KOPT-K1 (cell line): ENCODE results near the gene MAPKAP1.

Source experiments
- H3K27ac ChIP-seq: fragments of 200-600 bp; sonication (generic); 2 replicates; pipeline ENCODE4 v1.5.1; 2016; ENCODE audit warnings: antibody characterized with exemption, mild to moderate bottlenecking, low read depth, low read length; ENCODE audit not compliant: poor library complexity, severe bottlenecking
- H3K36me3 ChIP-seq: fragments of 200-600 bp; sonication (generic); 2 replicates; pipeline ENCODE4 v1.5.1; 2017; ENCODE audit warnings: antibody characterized with exemption, mild to moderate bottlenecking, low read length, moderate library complexity; ENCODE audit not compliant: insufficient read depth
- H3K9me3 ChIP-seq: fragments of 200-600 bp; sonication (generic); 2 replicates; pipeline ENCODE4 v1.5.1; 2017; ENCODE audit warnings: antibody characterized with exemption, low read length, mild to moderate bottlenecking; ENCODE audit not compliant: insufficient read depth, poor library complexity, severe bottlenecking

The MAPKAP1 gene

DNA sequence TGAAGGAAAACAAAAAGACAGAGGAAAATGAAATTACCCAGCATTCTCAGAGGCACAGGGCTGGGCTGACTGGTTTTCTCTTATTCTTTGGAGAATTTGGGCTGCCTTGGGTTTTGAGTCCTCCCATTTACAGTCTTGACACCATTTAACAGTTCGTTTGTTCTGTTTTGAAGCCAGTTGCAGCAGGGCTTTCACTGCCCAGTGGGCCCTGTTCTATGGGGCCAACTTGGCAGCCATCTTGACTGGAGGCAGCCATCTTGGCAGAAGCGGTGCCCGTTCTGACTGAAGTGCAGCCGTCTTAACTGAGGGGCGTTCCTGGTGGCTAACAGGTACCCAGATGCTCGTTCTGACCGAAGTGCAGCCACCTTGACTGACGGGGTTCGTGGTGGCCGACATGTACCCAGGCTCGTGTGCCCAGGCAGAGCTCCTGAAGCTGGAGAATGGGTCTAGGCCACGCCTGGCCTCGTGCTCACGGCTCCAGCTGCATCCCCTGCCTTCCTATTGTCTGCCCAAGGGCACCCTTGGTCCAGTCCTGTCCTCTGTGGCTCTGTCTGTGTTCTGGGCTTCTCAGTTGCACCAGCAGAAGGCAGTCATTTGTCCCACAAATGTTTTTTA, 281.0 kb downstream of the MAPKAP1 start:
- Histone ChIP-seq H3K36me3 (no peaks in the 10 kb centered on the region), H3K27ac (no peak overlapping the region), H3K9me3 (no peaks in the 10 kb centered on the region)

DNA sequence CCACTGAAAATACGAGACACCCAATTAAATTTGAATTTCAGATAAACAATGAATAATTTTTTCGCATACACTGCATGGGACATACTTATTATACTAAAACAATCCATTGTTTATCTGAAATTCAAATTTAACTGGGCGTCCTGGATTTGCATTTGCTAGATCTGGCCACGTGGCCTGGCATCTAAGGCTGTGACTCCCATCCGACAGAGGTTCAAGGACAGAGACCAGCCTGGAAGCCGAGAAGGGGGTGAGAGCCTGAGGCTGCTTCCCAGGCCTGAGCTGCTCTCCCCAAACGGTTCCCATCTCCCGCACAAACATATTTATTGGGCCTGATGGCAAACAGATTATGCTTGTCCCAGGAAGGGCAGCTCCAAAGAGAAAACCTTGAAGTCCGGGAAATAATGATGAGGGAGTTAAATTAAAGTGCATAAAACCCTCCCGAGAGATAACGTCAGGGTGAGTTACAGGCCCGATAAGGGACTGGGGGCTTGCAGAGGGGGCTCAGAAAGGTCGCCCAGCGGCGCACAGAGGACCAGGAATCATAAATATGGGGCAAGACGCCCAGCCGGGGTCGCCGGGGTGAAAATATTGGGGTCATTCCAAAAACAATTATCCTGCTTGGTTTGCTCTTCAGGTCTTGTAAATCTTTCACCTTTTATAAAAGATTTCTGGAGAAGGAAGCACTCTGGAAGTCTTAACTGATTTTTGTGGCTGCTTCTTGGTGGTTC, 281.7 kb downstream of the MAPKAP1 start:
- no peaks in the 10 kb centered on the region for H3K9me3 ChIP-seq
- no peaks in the 10 kb centered on the region for H3K36me3 ChIP-seq
- H3K27ac ChIP-seq, result no peak overlapping the region

DNA sequence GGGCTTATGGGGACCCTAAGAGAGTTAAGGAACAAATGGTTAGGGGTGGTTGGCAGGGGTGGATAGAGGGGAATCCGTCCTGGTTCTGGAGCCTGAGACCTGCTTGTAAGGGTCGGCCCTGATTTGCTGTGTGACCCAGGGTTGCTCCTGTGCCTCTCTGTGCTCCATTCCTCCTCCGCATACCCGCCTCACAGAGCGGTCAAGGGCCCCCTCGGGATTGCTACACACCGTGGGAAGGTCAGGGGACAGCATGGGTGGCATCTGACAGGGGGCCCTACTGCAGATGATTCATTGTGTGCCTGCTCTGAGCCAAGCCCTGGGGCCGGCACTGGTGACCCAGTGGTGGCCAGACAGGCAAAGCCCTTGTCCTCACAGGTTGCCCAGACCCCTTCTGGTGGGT, 283.0 kb downstream of the MAPKAP1 start:
- Histone ChIP-seq H3K9me3 (no peaks in the 10 kb centered on the region), H3K36me3 (no peaks in the 10 kb centered on the region), H3K27ac (no peak overlapping the region)

DNA sequence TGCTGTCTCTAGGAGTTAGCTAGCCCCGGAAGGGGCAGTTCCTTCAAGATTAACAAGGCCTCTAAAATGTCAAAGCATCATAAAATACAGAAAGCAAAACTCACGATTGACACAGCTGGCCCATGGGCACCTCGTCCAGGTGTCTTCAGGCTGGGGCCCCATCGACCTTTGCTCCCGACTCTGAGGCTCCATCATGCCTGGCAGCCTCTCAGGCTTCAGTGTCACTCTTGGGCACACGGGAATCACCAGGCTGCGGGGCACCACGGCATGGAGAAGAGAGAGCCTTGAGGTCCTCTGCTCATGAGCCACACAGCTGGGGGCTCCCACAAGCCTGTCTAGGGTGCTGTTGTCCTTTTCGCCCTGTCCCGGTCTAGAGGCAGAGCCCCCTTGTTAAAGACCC, 284.2 kb downstream of the MAPKAP1 start:
- H3K27ac ChIP-seq, result no peak overlapping the region
- H3K36me3 ChIP-seq, result no peaks in the 10 kb centered on the region
- H3K9me3 ChIP-seq, result no peaks in the 10 kb centered on the region

DNA sequence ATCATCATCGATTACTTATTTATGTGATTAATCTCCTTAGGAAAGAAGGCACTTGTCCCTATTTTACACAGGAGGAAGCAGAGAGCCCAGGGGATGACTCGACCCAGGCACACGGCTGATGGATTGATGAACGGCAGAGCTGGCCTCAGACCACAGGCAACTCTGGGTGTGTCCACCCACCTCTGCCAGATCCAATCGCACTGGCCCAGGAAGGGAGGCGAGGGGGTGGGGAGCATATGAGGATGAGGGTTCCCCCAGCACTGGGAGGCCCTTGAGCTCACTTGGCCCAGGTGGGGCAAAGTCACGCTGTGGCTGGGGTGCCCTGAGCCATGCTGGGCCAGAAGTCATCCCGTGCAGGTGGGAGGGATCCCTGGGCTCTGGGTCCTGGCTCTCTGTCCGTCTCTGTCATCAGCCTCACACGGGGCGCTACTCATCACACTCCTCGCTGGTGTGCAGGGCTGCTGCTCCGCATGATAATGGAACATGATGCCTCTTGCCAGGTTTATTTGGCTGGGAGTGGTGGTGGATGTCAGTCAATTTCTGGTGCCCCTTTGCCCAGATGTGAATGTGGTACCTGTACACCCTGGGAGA, 285.3 kb downstream of the MAPKAP1 start:
- no peak overlapping the region for H3K27ac ChIP-seq
- H3K9me3 ChIP-seq, result no peaks in the 10 kb centered on the region
- no peaks in the 10 kb centered on the region for H3K36me3 ChIP-seq

DNA sequence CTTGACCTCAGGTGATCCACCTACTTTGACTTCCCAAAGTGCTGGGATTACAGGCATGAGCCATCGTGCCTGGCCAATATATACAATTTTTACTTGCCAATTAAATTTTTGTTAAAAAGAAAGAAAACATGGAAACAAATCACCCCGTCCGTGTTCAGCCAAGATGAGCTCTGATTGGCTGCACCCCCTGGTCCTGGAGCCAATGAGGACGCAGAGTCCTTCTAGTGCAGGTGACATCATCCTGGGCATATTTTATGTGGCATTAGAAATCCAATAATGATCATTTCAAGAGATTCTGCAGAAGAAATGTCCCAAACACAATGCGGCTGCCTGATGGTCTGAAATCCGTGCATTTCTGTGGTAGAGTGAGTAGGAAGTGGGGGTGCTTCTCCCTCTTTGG, 285.8 kb downstream of the MAPKAP1 start:
- H3K9me3 ChIP-seq, result no peaks in the 10 kb centered on the region
- no peak overlapping the region for H3K27ac ChIP-seq
- H3K36me3 ChIP-seq, result no peaks in the 10 kb centered on the region

DNA sequence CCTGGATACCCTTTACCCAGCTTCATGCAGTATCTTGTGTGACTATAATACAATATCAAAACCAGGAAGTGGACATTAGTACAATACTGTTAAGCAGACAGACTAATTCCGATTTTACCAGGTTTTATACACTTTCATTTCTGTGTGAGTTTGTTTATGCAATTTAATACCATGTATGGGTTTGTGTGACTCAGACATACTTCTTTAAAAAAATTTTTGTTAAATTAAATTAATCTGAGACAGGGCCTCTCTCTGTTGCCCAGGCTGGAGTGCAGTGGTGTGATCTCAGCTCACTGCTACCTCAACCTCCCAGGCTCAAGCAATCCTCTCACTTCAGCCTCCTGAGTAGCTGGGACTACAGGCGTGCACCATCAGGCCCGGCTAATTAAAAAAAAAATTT, 288.6 kb downstream of the MAPKAP1 start:
- no peaks in the 10 kb centered on the region for H3K36me3 ChIP-seq
- H3K27ac ChIP-seq, result no peak overlapping the region
- H3K9me3 ChIP-seq, result no peaks in the 10 kb centered on the region

DNA sequence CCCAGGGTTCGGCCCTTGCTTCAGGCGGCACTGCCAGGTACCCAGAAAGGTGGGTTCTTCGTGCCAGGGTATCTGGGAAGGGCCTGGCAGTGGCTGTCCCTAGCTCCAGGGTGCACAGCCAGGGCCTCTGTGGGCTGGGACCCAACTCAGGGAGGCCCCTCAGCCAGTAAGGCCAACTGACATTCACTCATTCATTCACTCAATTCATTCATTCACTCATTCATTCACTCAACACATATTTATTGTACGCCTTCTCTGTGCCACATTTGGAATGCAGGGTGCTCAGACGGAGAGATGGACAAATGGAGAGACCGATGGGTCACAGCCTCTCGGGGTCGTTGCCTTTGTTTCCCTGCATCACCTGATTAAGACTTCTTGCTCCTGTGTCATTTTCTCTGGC, 290.5 kb downstream of the MAPKAP1 start:
- Histone ChIP-seq H3K9me3 (no peaks in the 10 kb centered on the region), H3K27ac (no peak overlapping the region), H3K36me3 (no peaks in the 10 kb centered on the region)

DNA sequence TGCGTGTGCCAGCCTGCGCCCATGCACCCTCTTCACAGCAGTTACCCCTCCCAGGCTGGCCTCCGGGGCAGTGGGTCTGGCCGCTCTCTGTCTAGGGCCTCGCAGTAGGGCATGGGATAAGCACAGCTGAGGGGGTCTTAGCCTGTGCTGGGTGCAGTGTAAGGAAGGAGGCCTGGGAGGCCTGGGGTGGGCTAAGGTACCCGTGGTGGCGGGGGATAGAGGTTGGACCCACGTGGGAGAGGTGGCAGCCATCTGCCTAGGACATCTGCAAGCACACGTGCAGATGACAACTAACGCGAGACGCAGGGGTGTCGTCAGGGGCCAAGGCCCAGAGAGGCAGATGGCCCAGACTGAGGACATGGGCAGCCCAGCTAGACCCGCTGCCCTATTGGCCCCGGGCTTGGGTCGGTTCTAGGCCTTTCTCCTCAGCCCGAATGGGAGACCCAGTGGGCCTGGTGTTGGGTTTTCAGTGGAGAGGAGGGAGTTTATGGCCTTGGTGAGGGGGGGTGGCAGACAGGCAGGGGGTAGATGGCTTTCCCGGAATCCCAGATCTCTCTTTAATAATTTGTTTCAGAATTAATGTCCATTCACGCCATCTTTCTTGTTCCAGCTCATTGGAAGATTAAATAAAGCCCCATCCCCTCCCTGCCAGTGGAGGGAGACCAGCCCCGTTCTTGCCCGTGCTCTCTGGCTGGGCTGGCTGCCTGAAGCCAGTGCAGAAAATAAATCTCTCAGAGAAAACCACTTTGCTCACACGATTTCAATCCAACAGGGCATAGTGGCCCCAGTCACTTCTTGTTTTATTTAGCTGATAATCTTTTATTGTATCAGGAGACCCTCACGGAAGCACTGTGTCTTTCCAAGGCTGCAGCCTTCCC, 291.2 kb downstream of the MAPKAP1 start:
- H3K9me3 ChIP-seq, result no peaks in the 10 kb centered on the region
- no peaks in the 10 kb centered on the region for H3K36me3 ChIP-seq
- H3K27ac ChIP-seq, result no peak overlapping the region

DNA sequence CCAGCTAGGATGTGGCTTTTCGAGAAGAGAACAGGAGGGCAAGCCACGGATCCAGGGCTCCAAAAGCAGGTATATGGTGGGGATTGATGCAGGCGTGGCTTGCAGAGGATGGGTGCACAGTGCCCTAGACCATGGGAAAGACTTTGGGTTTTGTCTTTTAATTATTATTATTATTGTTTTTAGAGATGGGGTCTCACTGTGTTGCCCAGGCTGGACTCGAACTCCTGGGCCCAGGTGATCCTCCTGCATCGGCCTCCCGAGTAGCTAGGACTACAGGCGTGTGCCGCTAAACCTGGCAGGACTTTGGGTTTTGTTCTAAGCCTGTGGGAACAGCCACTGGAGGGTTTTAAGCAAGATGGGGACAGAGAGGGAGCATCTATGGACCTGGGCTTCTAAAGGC, 293.4 kb downstream of the MAPKAP1 start:
- Histone ChIP-seq H3K36me3 (no peaks in the 10 kb centered on the region), H3K9me3 (no peaks in the 10 kb centered on the region), H3K27ac (no peak overlapping the region)

DNA sequence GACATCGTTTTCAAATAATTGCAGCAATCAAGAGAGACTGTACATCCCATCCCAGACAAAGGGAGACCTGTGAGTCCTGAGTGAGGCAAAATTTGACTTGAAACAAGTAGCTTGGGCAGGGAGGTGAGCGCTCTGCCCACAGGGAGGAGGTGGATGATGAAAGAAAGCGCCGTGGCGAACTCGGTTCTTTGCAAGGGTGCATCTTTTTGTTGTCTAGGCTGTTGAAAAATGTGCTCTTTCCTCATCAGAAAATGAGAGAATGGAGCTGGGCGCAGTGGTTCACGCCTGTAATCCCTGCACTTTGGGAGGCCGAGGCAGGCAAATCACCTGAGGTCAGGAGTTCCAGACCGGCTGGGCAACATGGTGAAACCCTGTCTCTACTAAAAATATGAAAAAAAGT, 294.8 kb downstream of the MAPKAP1 start:
- H3K27ac ChIP-seq, result no peak overlapping the region
- H3K36me3 ChIP-seq, result no peaks in the 10 kb centered on the region

DNA sequence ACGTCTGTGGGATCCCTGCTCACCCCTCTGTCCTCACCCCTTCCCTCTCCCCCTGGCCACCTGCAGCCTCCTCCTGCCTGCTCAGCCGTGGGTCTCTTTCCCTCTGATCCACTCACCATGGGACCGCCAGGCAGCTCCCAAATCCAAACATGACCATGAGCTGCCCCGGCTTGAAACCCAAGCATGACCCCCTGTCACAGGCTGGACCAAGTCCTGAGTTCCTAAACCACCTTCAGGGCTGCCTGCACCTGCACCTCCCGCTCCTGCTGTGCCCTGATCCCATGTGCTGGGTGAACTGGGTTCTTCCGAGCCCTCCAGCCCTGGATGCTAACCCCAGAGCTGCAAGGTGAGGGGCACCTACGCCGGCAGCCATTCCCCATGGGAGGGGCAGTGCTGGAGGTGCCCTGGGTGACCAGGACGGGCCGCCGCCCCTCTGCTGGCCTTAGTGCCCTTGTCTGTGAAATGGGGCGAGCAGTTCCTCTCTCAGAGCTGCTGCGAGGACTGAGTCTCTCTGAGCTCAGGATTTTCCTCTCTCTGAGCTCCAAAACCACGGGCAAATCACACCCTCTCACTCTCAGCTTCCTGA, 295.7 kb downstream of the MAPKAP1 start:
- H3K9me3 ChIP-seq, result no peaks in the 10 kb centered on the region
- H3K27ac ChIP-seq, result no peak overlapping the region
- H3K36me3 ChIP-seq, result no peaks in the 10 kb centered on the region

More for the DNA sequence above, 294.8 kb downstream of the MAPKAP1 start:
- no peaks in the 10 kb centered on the region for H3K9me3 ChIP-seq

DNA sequence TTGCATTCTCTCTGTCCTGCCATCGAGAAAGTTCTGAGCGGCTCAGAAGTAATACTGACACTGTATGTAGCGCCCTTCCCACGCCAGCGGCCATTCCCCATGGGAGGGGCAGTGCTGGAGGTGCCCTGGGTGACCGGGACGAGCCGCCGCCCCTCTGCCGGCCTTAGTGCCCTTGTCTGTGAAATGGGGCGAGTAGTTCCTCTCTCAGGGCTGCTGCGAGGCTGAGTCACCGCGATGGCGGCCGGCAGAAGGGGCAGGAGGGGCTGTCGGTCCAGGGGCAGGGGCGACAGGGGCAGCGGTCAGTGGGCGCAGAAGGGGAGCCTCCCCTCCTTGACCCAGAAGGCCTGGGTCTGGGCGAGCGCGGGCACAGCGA, 296.5 kb downstream of the MAPKAP1 start:
- no peaks in the 10 kb centered on the region for H3K36me3 ChIP-seq
- H3K9me3 ChIP-seq, result no peaks in the 10 kb centered on the region
- no peak overlapping the region for H3K27ac ChIP-seq

DNA sequence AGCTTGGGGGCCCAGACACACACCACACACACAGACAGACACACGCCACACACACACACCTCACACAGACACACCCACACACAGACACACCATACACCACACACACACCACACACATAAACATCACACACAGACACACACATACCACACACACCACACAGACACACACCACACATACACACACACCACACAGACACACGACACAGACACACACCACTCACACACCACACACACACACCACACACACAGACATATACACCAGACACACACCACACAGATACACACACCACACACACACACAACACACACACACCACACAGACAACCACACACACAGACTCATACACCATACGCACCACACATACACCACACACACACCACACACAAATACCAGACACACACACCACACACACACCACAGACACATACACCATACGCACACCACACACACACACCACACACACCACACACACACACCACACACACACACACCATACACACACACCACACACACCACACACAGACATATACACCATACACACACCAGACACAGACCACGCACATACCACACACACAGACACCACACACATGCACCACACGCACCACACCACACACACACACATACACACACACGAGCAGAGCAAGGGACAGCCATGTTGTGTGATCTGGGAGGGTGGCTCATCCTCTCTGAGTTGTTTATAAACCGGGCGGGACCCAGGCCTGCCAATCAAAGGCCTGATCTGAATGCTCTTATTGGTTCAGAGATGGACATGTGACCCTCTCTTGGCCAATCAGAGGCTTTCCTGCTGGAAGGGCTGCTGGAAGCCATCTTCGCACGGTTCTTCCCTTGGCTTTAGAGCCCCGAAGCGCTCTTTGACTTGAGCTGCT, 297.1 kb downstream of the MAPKAP1 start:
- Histone ChIP-seq H3K9me3 (no peaks in the 10 kb centered on the region), H3K36me3 (no peaks in the 10 kb centered on the region), H3K27ac (no peak overlapping the region)
